Loucy (cell line): ENCODE results near the gene SYT7.

Experiments
- EZH2phosphoT487 ChIP-seq: fragments of 200-600 bp; IDR thresholded peaks from 2 replicates; pipeline ENCODE4 v1.6.1; 2018; ENCODE audit warnings: antibody characterized with exemption, mild to moderate bottlenecking, moderate library complexity, borderline replicate concordance
- TF ChIP-seq, protein P1 (sequence below): fragments of 200-600 bp; sonication (generic); conservative IDR thresholded peaks from 2 replicates; pipeline ENCODE4 v1.5.1; 2014; ENCODE audit warnings: mild to moderate bottlenecking, antibody characterized with exemption, low read length

DNA sequence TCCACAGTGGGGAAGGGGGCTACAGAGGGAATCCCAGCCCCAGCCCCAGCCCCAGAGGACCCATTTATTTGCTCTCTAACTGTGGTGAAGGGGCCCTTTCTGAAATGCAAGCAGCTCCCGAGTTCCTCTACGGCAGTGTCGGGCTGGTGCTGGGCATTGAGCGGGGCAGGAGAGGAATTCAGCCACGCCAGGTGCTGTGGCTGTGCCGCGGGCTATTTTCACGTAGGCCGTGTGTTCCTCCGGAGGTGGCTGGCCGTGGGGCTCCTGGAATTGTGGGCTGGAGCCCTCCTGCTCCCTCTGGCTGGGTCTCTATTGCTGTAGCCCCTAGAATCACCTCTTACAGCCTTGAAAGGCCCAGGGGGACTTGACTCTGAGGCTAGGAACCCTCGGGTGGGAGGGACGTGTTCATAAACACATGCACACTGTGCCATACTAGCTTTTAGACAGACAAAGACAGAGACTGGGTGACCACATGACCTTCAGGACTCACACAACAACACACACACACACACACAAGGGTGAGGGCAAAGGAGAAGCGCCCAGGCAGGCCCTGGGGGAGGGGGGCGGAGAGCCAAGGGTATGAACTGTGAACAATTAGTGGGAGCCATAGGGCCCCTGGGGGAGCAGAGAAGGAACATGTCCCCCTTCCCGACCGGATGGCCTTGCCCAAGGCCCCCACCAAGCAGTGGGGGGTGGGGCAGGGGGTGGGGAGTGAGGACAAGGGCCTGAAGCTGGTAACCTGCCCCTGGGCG, 48.4 kb upstream of the SYT7 start:
- TF ChIP-seq, protein P1, sequence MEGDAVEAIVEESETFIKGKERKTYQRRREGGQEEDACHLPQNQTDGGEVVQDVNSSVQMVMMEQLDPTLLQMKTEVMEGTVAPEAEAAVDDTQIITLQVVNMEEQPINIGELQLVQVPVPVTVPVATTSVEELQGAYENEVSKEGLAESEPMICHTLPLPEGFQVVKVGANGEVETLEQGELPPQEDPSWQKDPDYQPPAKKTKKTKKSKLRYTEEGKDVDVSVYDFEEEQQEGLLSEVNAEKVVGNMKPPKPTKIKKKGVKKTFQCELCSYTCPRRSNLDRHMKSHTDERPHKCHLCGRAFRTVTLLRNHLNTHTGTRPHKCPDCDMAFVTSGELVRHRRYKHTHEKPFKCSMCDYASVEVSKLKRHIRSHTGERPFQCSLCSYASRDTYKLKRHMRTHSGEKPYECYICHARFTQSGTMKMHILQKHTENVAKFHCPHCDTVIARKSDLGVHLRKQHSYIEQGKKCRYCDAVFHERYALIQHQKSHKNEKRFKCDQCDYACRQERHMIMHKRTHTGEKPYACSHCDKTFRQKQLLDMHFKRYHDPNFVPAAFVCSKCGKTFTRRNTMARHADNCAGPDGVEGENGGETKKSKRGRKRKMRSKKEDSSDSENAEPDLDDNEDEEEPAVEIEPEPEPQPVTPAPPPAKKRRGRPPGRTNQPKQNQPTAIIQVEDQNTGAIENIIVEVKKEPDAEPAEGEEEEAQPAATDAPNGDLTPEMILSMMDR = no peak
- TF ChIP-seq EZH2phosphoT487 = no peak
